Measurements from ENCODE around the gene SLC25A29. TPM values are rescaled to one million over a fixed set of nuclear protein-coding genes. Genes with fewer than 3 reads are reported as not detected.
A peak's percentile ranks its signal among the peaks of the same experiment; 100 is the strongest.

SLC25A29 gene
- total and polyA plus RNA-seq, 2 of the 13 experiments (the other 11 are each of a cell fraction or from before 2014, with no cell fraction given): 12.2 to 17.2 TPM

- TF ChIP-seq, protein P1, sequence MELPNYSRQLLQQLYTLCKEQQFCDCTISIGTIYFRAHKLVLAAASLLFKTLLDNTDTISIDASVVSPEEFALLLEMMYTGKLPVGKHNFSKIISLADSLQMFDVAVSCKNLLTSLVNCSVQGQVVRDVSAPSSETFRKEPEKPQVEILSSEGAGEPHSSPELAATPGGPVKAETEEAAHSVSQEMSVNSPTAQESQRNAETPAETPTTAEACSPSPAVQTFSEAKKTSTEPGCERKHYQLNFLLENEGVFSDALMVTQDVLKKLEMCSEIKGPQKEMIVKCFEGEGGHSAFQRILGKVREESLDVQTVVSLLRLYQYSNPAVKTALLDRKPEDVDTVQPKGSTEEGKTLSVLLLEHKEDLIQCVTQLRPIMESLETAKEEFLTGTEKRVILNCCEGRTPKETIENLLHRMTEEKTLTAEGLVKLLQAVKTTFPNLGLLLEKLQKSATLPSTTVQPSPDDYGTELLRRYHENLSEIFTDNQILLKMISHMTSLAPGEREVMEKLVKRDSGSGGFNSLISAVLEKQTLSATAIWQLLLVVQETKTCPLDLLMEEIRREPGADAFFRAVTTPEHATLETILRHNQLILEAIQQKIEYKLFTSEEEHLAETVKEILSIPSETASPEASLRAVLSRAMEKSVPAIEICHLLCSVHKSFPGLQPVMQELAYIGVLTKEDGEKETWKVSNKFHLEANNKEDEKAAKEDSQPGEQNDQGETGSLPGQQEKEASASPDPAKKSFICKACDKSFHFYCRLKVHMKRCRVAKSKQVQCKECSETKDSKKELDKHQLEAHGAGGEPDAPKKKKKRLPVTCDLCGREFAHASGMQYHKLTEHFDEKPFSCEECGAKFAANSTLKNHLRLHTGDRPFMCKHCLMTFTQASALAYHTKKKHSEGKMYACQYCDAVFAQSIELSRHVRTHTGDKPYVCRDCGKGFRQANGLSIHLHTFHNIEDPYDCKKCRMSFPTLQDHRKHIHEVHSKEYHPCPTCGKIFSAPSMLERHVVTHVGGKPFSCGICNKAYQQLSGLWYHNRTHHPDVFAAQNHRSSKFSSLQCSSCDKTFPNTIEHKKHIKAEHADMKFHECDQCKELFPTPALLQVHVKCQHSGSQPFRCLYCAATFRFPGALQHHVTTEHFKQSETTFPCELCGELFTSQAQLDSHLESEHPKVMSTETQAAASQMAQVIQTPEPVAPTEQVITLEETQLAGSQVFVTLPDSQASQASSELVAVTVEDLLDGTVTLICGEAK (IDR thresholded peaks at IDR 0.05): no peak
- TF ChIP-seq, protein P1 (CRISPR knock-in tag; IDR thresholded peaks at IDR 0.05): no peak; the same call in 1 of the 2 replicates
- TF ChIP-seq ATF5 (CRISPR knock-in tag; IDR thresholded peaks at IDR 0.05; ENCODE audit: low read depth) (no peak), ZNF292 (CRISPR knock-in tag; IDR thresholded peaks at IDR 0.05; ENCODE audit: borderline replicate concordance, low read depth) (no peak), ZNF737 (CRISPR knock-in tag; IDR thresholded peaks at IDR 0.05; ENCODE audit: borderline replicate concordance) (no peak), HNF4A (CRISPR knock-in tag; IDR thresholded peaks at IDR 0.05) (peak; percentile 6; the same call in 1 of the 2 replicates)
- TF ChIP-seq, protein P2, sequence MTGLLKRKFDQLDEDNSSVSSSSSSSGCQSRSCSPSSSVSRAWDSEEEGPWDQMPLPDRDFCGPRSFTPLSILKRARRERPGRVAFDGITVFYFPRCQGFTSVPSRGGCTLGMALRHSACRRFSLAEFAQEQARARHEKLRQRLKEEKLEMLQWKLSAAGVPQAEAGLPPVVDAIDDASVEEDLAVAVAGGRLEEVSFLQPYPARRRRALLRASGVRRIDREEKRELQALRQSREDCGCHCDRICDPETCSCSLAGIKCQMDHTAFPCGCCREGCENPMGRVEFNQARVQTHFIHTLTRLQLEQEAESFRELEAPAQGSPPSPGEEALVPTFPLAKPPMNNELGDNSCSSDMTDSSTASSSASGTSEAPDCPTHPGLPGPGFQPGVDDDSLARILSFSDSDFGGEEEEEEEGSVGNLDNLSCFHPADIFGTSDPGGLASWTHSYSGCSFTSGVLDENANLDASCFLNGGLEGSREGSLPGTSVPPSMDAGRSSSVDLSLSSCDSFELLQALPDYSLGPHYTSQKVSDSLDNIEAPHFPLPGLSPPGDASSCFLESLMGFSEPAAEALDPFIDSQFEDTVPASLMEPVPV (CRISPR knock-in tag; IDR thresholded peaks at IDR 0.05): 0 out of 2 replicates have a peak, but pooled peaks have one; percentile 34
- TF ChIP-seq, protein P3, sequence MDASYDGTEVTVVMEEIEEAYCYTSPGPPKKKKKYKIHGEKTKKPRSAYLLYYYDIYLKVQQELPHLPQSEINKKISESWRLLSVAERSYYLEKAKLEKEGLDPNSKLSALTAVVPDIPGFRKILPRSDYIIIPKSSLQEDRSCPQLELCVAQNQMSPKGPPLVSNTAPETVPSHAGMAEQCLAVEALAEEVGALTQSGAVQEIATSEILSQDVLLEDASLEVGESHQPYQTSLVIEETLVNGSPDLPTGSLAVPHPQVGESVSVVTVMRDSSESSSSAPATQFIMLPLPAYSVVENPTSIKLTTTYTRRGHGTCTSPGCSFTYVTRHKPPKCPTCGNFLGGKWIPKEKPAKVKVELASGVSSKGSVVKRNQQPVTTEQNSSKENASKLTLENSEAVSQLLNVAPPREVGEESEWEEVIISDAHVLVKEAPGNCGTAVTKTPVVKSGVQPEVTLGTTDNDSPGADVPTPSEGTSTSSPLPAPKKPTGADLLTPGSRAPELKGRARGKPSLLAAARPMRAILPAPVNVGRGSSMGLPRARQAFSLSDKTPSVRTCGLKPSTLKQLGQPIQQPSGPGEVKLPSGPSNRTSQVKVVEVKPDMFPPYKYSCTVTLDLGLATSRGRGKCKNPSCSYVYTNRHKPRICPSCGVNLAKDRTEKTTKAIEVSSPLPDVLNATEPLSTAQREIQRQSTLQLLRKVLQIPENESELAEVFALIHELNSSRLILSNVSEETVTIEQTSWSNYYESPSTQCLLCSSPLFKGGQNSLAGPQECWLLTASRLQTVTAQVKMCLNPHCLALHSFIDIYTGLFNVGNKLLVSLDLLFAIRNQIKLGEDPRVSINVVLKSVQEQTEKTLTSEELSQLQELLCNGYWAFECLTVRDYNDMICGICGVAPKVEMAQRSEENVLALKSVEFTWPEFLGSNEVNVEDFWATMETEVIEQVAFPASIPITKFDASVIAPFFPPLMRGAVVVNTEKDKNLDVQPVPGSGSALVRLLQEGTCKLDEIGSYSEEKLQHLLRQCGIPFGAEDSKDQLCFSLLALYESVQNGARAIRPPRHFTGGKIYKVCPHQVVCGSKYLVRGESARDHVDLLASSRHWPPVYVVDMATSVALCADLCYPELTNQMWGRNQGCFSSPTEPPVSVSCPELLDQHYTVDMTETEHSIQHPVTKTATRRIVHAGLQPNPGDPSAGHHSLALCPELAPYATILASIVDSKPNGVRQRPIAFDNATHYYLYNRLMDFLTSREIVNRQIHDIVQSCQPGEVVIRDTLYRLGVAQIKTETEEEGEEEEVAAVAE (CRISPR knock-in tag; IDR thresholded peaks at IDR 0.05; ENCODE audit: borderline replicate concordance): no peak
- TF ChIP-seq, protein P4, sequence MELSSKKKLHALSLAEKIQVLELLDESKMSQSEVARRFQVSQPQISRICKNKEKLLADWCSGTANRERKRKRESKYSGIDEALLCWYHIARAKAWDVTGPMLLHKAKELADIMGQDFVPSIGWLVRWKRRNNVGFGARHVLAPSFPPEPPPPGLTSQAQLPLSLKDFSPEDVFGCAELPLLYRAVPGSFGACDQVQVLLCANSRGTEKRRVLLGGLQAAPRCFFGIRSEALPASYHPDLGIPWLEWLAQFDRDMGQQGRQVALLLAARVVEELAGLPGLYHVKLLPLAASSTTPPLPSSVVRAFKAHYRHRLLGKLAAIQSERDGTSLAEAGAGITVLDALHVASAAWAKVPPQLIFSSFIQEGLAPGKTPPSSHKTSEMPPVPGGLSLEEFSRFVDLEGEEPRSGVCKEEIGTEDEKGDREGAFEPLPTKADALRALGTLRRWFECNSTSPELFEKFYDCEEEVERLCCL (CRISPR knock-in tag; IDR thresholded peaks at IDR 0.05; ENCODE audit: borderline replicate concordance): no peak
These were observed at the start of gene SLC25A29 (continued) for GRCh38 chr14:100306101-100306997.
